Psoas muscle (tissue), 8 donors: ENCODE results near the gene CNTFR. TPM values are rescaled to one million over a fixed set of nuclear protein-coding genes. Genes with fewer than 3 reads are reported as not detected.

Experiments used
- ATAC-seq, 4 donors: fragments of 200-7000 bp; cut with Tn5 transposase; one replicate each; pipeline ENCODE4 v1.9.1; 2020; ENCODE audit warnings: moderate library complexity in 3 of 4, mild to moderate bottlenecking in 2 of 4
- DNase-seq, 2 donors: peaks; one replicate each; pipeline ENCODE4 v3.0.0-alpha.2; 2020
- H3K27ac ChIP-seq: fragments of 200-600 bp; one replicate; pipeline ENCODE4 v1.8.0; 2022
- H3K27me3 ChIP-seq, 3 donors: fragments of 200-600 bp in 1 of 3; one replicate each; pipeline versions ENCODE4 v1.6.1 to v1.8.0; 2013 to 2022; ENCODE audit warnings: low read length in 2 of 3, mild to moderate bottlenecking in 2 of 3, moderate library complexity in 1 of 3; ENCODE audit not compliant: insufficient read depth in 3 of 3
- H3K36me3 ChIP-seq, 2 donors: fragments of 200-600 bp in 1 of 2; one replicate each; pipeline versions ENCODE4 v1.6.1 to v1.8.0; 2013 to 2022; ENCODE audit warnings: low read depth in 1 of 2, mild to moderate bottlenecking in 1 of 2, moderate library complexity in 1 of 2; ENCODE audit not compliant: insufficient read depth in 1 of 2
- H3K4me1 ChIP-seq: fragments of 200-600 bp; one replicate; pipeline ENCODE4 v1.8.0; 2022
- H3K4me3 ChIP-seq: fragments of 200-600 bp; one replicate; pipeline ENCODE4 v1.8.0; 2022; ENCODE audit warnings: mild to moderate bottlenecking
- H3K9me3 ChIP-seq: fragments of 200-600 bp; one replicate; pipeline ENCODE4 v1.8.0; 2022
- WGBS, 3 donors: extraction: QIAGEN DNeasy Blood & Tissue Kit; methylation state at CpG; one replicate each; pipeline versions ENCODE4 v1.1.6 to v1.1.7; 2013; 5-methylcytosine and 5-hydroxymethylcytosine counted together
- intact Hi-C, 2 donors: fragments of 100-400 bp; cut with DNase I; formaldehyde crosslinking; loops; one replicate each; pipeline versions ENCODE4 v1.11.0 to v1.14.2; 2022
- polyA plus RNA-seq, 3 donors: library from polyadenylated mRNA; stranded (reverse); fragments of 200-250 nt; gene quantifications; one replicate each; pipeline ENCODE4 v1.2.3, GENCODE V29; 2013
- total RNA-seq, 4 donors: library from RNA; stranded (reverse); fragmentation: NEBNext Ultra II Directional in 2 of 4; extraction: Animal tissue kit (Norgen Biotek cat#: 25700) in 2 of 4; gene quantifications; one replicate each; pipeline versions ENCODE4 v1.2.1 to v1.2.4, GENCODE V29; 2021 to 2023
- TF ChIP-seq, protein P1 (sequence below): fragments of 200-600 bp; IDR thresholded peaks from one replicate; pipeline ENCODE4 v1.8.0; 2022; ENCODE audit warnings: antibody characterized with exemption
- donor health status: healthy with polysubstance abuse.
- donor health status: DM: no; HTN: no; CAD: no; lungs with moderate emphysema.
- donor health status: Bipolar disorder and iron deficiency.
- donor health status: healthy.
- donor health status: DM: yes; HTN: yes; CAD: no.
- donor health status: DM: no; HTN: no; CAD: no.
- donor health status: DM: no; HTN: no; CAD: no.
- donor health status: DM: yes; HTN: yes; CAD: no.

The CNTFR gene
- total and polyA plus RNA-seq, 7 donors, result 32.3 to 97.4 (median 64.4) TPM

DNA sequence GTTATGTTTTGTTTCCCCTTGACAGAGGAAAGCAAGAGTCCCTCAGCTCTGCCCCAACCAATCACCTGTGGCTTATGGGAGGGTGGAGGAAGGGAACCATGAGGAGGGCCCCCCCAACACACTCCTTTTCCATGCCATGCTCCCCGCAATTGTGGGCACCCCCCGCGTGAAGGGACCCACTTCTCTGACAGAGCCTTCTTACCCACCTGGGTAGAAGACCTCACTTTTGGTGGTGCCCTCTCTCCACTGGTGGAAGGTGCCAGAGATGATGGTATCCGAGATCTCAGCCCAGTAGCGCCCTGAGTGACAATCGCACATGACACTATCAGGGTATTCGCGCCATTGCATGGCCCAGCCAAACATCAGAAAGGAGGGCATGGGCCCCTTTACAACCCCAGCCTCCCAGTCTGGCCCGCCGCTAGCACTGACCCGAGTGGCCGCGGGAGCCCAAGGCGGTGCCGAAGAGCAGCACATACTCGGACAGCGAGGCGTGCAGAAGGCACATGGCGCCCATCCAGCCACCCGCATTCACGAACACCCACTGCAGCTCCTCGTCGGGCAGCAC lies 47.3 kb upstream of the CNTFR start:
- 5% methylated on average over 22 to 23 of the region's 23 CpGs for WGBS, 3 donors
- Histone ChIP-seq H3K9me3 (no peaks in the 10 kb centered on the region), H3K36me3 (peaks cover 0 to 12% of the 10 kb centered on the region in 2 donors), H3K4me3 (peak overlapping the region; percentile 94), H3K27me3 (no peaks in the 10 kb centered on the region), H3K27ac (peak overlapping the region; percentile 91), H3K4me1 (peaks cover 26% of the 10 kb centered on the region)
- ATAC-seq (no peak), DNase-seq (no peak)
- intact Hi-C loops, result no loop called here
- TF ChIP-seq, protein P1, sequence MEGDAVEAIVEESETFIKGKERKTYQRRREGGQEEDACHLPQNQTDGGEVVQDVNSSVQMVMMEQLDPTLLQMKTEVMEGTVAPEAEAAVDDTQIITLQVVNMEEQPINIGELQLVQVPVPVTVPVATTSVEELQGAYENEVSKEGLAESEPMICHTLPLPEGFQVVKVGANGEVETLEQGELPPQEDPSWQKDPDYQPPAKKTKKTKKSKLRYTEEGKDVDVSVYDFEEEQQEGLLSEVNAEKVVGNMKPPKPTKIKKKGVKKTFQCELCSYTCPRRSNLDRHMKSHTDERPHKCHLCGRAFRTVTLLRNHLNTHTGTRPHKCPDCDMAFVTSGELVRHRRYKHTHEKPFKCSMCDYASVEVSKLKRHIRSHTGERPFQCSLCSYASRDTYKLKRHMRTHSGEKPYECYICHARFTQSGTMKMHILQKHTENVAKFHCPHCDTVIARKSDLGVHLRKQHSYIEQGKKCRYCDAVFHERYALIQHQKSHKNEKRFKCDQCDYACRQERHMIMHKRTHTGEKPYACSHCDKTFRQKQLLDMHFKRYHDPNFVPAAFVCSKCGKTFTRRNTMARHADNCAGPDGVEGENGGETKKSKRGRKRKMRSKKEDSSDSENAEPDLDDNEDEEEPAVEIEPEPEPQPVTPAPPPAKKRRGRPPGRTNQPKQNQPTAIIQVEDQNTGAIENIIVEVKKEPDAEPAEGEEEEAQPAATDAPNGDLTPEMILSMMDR, result no peak

DNA sequence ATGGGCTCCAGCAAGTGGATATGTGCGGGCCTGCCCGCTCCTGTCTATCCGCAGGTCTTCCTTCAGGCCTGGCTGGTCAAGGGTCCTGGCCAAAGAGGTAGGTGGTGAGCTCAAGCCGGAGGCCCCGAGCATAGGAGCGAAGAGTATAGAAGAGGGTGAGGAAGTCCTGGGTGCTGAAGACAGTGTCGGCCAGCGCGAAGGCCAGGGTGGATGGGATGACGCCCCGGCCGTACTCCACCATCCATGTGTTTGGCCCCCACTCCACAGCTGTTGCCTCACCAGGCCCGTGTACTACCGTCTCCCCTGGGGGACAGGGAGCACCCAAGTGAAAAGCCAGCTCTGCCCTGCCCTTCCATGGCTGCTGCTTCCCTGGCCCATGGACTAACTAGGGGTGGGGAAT lies 46.0 kb upstream of the CNTFR start:
- Histone ChIP-seq H3K27me3 (no peaks in the 10 kb centered on the region), H3K4me1 (peaks cover 26% of the 10 kb centered on the region), H3K4me3 (no peak overlapping the region), H3K36me3 (peaks cover 0 to 12% of the 10 kb centered on the region in 2 donors), H3K27ac (no peak overlapping the region), H3K9me3 (no peaks in the 10 kb centered on the region)
- ATAC-seq (no peak), DNase-seq (peak in 1 of 2 donors; percentile 8)
- intact Hi-C loops, result no loop called here
- TF ChIP-seq, protein P1, result no peak
- WGBS, 3 donors, result 85 to 93% (median 87%) methylated on average over 14 of the region's 14 CpGs

DNA sequence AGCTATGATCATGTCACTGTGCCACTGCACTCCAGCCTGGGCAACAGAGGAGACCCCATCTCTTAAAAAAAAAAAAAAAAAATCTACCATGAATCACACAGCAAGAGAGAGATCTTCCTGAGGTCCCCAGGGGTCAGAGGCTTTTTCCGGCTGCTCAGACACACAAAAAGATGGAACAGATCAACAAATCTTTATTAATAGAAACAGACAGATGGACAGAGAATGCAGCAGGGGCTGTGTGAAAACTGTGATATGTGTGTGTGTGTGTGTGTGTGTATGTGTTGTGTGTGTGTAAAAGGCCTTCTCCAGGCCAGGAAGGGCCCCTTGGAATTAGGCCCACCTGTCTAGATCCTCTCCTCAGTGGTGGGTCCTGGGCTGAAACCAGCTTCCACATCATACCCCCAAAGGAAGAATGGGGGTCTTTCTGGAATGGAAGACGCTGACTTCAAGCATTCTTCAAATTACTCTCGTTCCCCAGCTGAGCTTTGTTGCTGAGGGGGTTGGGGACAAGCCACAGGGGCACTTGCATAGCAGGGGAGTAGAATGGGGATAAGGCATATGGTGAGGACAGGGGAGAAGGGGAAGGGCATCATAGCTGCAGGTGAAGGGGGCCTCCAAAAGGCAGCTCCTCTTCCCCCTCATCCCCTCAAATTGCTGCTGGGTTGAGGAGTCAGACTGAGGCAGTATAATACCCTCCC lies 45.2 kb upstream of the CNTFR start:
- no peak for ATAC-seq
- peaks cover 0 to 12% of the 10 kb centered on the region in 2 donors for H3K36me3 ChIP-seq
- intact Hi-C loops, result no loop called here
- no peak overlapping the region for H3K27ac ChIP-seq
- no peaks in the 10 kb centered on the region for H3K9me3 ChIP-seq
- H3K4me3 ChIP-seq, result no peak overlapping the region
- WGBS, 3 donors, result 44 to 66% (median 50%) methylated on average over 3 of the region's 3 CpGs
- TF ChIP-seq, protein P1, result no peak
- peaks cover 26% of the 10 kb centered on the region for H3K4me1 ChIP-seq
- peaks cover 0 to 6% (median 0%) of the 10 kb centered on the region in 3 donors for H3K27me3 ChIP-seq
- DNase-seq, result peak in 1 of 2 donors; percentile 0

DNA sequence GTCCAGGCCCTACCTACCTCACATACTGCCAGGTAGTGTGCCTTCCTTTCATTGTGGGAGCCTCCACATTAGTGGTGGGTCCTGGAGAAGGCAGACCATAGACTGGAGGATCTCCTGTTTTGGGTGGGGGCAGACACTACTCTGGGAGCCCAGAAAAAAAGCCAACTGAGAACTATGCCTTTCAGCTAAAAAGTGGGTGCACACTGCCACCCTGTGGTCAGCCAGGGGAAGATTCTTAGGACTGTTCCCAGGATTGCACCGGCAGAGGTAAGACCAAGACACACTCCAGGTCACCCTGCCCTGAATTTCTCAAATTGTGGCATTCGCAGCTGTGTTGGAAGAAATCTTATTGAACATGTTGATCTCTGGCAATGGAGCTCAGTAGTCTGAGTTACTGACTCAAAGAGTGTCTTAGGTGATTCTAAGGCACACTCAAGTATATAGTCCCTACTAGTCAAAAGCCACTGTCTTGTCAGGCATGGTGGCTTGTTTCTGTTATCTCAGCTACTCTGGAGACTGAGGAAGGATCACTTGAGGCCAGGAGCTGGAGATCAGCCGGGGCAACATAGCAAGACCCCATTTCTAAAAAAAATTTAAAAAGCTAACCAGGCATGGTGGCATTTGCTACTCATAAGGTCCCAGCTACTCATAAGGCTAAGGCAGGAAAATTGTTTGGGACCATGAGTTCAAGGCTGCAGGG lies 44.5 kb upstream of the CNTFR start:
- Histone ChIP-seq H3K27ac (no peak overlapping the region), H3K4me3 (no peak overlapping the region), H3K9me3 (no peaks in the 10 kb centered on the region), H3K36me3 (peaks cover 0 to 12% of the 10 kb centered on the region in 2 donors), H3K4me1 (peaks cover 26% of the 10 kb centered on the region), H3K27me3 (peaks cover 0 to 13% (median 0%) of the 10 kb centered on the region in 3 donors)
- ATAC-seq (peak; percentile 31 to 52 (median 44)), DNase-seq (peak; percentile 60 to 82)
- TF ChIP-seq, protein P1, result peak; percentile 79
- 23 to 26% (median 25%) methylated on average over 3 of the region's 3 CpGs for WGBS, 3 donors
- intact Hi-C loops, result no loop called here
